ENCODE data around the gene DCAF4L1. TPM values are rescaled to one million over a fixed set of nuclear protein-coding genes. Genes with fewer than 3 reads are reported as not detected.

Gene DCAF4L1
- total RNA-seq, 1 donor from 2014 or later: 0.53 TPM

- no peaks in the 10 kb centered on the region for H3K4me1 ChIP-seq
- H3K27ac ChIP-seq: no peak overlapping the region
- intact Hi-C loops (cut with DNase I): no loop called here
- TF ChIP-seq CTCF (IDR thresholded peaks at IDR 0.05): no peak
- H3K4me3 ChIP-seq: no peak overlapping the region
- DNase-seq: no peak
- no peaks in the 10 kb centered on the region for H3K9me3 ChIP-seq
- H3K27me3 ChIP-seq (ENCODE audit: low read depth): no peaks in the 10 kb centered on the region
- ATAC-seq: no peak
- peaks cover 92% of the 10 kb centered on the region for H3K36me3 ChIP-seq
These were observed 32.0 kb upstream of the DCAF4L1 start for GRCh38 chr4:41949531-41949930.

- no peak overlapping the region for H3K4me3 ChIP-seq
- DNase-seq (no peak), ATAC-seq (no peak)
- no peak overlapping the region for H3K27ac ChIP-seq
- H3K4me1 ChIP-seq: no peaks in the 10 kb centered on the region
- TF ChIP-seq CTCF (IDR thresholded peaks at IDR 0.05): peak; percentile 19
- no peaks in the 10 kb centered on the region for H3K9me3 ChIP-seq
- no peaks in the 10 kb centered on the region for H3K27me3 ChIP-seq (ENCODE audit: low read depth)
- H3K36me3 ChIP-seq: peaks cover 33% of the 10 kb centered on the region
- intact Hi-C loops (cut with DNase I): no loop called here
These were observed 23.9 kb upstream of the DCAF4L1 start for GRCh38 chr4:41957634-41958033.

- no peaks in the 10 kb centered on the region for H3K27me3 ChIP-seq (ENCODE audit: low read depth)
- no peak for ATAC-seq
- peak; percentile 30 for TF ChIP-seq CTCF (IDR thresholded peaks at IDR 0.05)
- H3K9me3 ChIP-seq: no peaks in the 10 kb centered on the region
- DNase-seq: no peak
- intact Hi-C loops (cut with DNase I): no loop called here
- H3K36me3 ChIP-seq: no peaks in the 10 kb centered on the region
- H3K27ac ChIP-seq: no peak overlapping the region
- no peaks in the 10 kb centered on the region for H3K4me1 ChIP-seq
- H3K4me3 ChIP-seq: no peak overlapping the region
These were observed 18.5 kb upstream of the DCAF4L1 start for GRCh38 chr4:41963105-41963504.

- no peak for DNase-seq
- Histone ChIP-seq H3K9me3 (no peaks in the 10 kb centered on the region), H3K4me3 (no peak overlapping the region), H3K36me3 (no peaks in the 10 kb centered on the region), H3K27ac (no peak overlapping the region), H3K27me3 (ENCODE audit: low read depth) (no peaks in the 10 kb centered on the region), H3K4me1 (no peaks in the 10 kb centered on the region)
- no peak for ATAC-seq
- TF ChIP-seq CTCF (IDR thresholded peaks at IDR 0.05): no peak
- intact Hi-C loops (cut with DNase I): no loop called here
These were observed 17.2 kb upstream of the DCAF4L1 start for GRCh38 chr4:41964401-41964800.

GRCh38 chr4:41967392-41967791 lies 14.2 kb upstream of the DCAF4L1 start:
- no peak for TF ChIP-seq CTCF (IDR thresholded peaks at IDR 0.05)
- Histone ChIP-seq H3K27ac (no peak overlapping the region), H3K4me3 (no peak overlapping the region), H3K9me3 (no peaks in the 10 kb centered on the region), H3K36me3 (no peaks in the 10 kb centered on the region), H3K27me3 (ENCODE audit: low read depth) (no peaks in the 10 kb centered on the region), H3K4me1 (no peaks in the 10 kb centered on the region)
- intact Hi-C loops (cut with DNase I): no loop called here
- no peak for ATAC-seq
- DNase-seq: no peak

GRCh38 chr4:41969671-41970070 lies 11.9 kb upstream of the DCAF4L1 start:
- intact Hi-C loops (cut with DNase I): no loop called here
- H3K27ac ChIP-seq: no peak overlapping the region
- no peaks in the 10 kb centered on the region for H3K9me3 ChIP-seq
- no peak for TF ChIP-seq CTCF (IDR thresholded peaks at IDR 0.05)
- ATAC-seq (no peak), DNase-seq (no peak)
- no peaks in the 10 kb centered on the region for H3K4me1 ChIP-seq
- no peak overlapping the region for H3K4me3 ChIP-seq
- H3K36me3 ChIP-seq: no peaks in the 10 kb centered on the region
- H3K27me3 ChIP-seq (ENCODE audit: low read depth): no peaks in the 10 kb centered on the region
